Activated naive CD4-positive, alpha-beta T cell treated with anti-CD3 and anti-CD28 coated beads, Interleukin-2, amount 50 U/mL, for 24 hours (primary cell): ENCODE results near the gene CGB2.
"Not testable (repeated sequence)": the region's sequence is repeated elsewhere in the genome, so short reads cannot be mapped to it uniquely, and the experiment has no call there.

Source experiments
- H3K27ac Mint-ChIP-seq: one replicate; pipeline ENCODE4 v1.8.0; 2021; ENCODE audit warnings: mild to moderate bottlenecking, mixed read lengths
- H3K27me3 Mint-ChIP-seq: one replicate; pipeline ENCODE4 v1.8.0; 2021; ENCODE audit warnings: mixed read lengths
- H3K36me3 Mint-ChIP-seq: one replicate; pipeline ENCODE4 v1.8.0; 2021; ENCODE audit warnings: mixed read lengths
- H3K4me1 Mint-ChIP-seq: one replicate; pipeline ENCODE4 v1.8.0; 2021; ENCODE audit warnings: mixed read lengths
- H3K4me3 Mint-ChIP-seq: one replicate; pipeline ENCODE4 v1.8.0; 2021; ENCODE audit warnings: mild to moderate bottlenecking, mixed read lengths
- H3K9me3 Mint-ChIP-seq: one replicate; pipeline ENCODE4 v1.8.0; 2021; ENCODE audit warnings: mixed read lengths

The CGB2 gene

DNA sequence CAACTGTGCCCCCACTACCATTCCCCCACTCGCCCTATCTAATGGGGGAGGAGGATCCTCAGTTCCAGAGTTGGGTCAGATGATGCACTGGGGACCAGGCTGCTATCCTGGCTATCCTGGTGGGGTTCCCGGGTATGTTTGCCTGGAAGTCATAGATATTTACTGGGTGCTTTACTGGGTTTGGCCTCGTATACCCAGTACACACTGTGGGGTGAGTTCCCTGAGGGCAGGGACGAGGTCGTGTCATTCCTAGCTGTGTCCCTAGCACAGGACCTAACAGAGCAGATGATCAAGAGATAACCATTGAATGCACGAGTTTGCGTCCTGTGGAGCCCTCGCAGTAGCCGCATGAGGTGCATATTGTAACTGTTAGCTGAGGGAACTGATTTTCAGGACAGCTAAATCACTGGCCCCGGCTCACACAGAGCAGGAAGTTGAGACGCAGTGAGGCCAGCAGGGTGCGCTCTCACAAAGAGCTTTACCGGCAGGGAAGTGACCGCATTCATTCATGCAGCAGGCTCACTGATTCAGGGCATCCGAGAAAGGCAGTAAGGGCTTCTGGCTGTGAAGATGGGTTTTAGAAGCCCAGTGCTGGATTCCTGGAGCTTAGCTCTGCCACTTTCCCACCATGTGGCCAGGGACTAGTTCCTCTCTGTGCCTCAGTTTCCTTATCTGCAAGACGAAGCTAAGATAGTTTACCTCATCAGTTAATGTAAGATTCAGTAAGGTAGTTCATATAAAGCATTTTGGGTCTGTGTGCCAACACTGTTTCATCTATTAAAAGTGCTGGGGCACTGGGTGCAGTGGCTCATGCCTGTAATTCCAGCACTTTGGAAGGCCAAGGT lies 32.0 kb upstream of the CGB2 start:
- Mint-ChIP-seq H3K27me3 (no peaks in the 10 kb centered on the region), H3K36me3 (peaks cover 6% of the 10 kb centered on the region), H3K4me1 (peaks cover 24% of the 10 kb centered on the region), H3K27ac (no peak overlapping the region), H3K4me3 (no peak overlapping the region), H3K9me3 (no peaks in the 10 kb centered on the region)

DNA sequence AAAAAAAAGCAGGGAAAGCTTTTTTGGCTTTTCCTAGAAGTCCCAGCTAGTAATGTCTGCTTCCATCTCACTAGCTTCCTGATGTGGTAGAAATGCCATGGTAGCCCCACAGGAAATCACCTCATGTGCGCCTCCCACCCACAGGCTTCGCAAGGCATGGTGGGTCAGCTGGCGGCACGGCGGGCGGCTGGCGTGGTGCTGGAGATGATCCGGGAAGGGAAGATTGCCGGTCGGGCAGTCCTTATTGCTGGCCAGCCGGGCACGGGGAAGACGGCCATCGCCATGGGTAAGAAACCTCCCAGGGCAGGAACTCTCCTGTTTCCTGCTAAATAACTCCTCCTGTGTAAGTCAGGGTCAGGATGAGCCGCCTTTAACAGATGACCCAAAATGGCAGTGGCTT lies 27.6 kb upstream of the CGB2 start:
- H3K36me3 Mint-ChIP-seq, result peaks cover 2% of the 10 kb centered on the region
- H3K9me3 Mint-ChIP-seq, result no peaks in the 10 kb centered on the region
- no peak overlapping the region for H3K4me3 Mint-ChIP-seq
- H3K27ac Mint-ChIP-seq, result no peak overlapping the region
- peaks cover 7% of the 10 kb centered on the region for H3K4me1 Mint-ChIP-seq
- no peaks in the 10 kb centered on the region for H3K27me3 Mint-ChIP-seq

DNA sequence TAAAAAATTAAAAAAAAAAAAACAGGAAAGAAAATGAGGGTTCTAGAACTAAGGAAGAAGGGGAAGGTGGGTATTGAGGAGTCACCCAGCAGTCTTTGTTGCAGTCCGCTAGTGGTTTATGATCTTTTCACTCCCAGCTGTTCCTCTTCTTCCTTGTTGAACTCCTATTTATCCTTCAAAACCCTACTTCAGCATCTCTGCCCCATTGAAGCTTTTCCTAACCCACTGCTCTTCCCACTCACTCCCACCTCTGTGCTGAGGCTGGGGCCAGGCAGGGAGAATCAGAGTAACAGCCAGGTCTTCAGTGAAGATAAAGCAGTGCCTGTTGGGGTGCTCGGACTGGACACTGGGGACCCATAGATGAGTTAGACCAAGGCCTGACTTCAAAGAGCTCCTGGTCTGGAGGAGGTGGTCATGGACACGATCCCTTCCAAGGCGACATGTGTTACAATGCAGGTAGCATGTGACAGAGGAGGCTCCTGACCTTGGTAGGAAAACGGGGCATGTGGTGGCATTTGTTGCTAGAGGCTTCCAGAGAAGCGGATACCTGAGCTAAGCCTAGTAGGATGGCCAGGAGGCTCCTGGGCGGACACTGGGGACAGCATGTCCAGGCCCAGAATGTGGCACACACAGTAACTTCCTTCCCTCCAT lies 26.6 kb upstream of the CGB2 start:
- Mint-ChIP-seq H3K9me3 (no peaks in the 10 kb centered on the region), H3K27me3 (no peaks in the 10 kb centered on the region), H3K27ac (no peak overlapping the region), H3K36me3 (no peaks in the 10 kb centered on the region), H3K4me1 (no peaks in the 10 kb centered on the region), H3K4me3 (no peak overlapping the region)

DNA sequence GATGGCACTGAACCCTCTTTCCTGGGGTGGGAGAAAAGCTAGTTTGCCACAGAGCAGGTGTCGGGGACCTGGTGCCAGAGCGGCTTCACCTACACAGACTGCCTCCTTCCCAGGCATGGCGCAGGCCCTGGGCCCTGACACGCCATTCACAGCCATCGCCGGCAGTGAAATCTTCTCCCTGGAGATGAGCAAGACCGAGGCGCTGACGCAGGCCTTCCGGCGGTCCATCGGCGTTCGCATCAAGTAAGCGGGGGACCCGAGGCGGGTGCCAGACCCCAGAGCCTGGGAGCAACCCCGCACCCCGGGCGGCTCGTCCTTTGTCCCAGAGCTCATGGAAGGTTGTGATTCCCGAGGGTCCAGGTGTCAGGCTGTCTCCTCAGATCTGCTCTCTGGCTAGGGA lies 24.8 kb upstream of the CGB2 start:
- H3K36me3 Mint-ChIP-seq, result peaks cover 2% of the 10 kb centered on the region
- no peak overlapping the region for H3K4me3 Mint-ChIP-seq
- H3K4me1 Mint-ChIP-seq, result no peaks in the 10 kb centered on the region
- H3K9me3 Mint-ChIP-seq, result no peaks in the 10 kb centered on the region
- no peaks in the 10 kb centered on the region for H3K27me3 Mint-ChIP-seq
- no peak overlapping the region for H3K27ac Mint-ChIP-seq

DNA sequence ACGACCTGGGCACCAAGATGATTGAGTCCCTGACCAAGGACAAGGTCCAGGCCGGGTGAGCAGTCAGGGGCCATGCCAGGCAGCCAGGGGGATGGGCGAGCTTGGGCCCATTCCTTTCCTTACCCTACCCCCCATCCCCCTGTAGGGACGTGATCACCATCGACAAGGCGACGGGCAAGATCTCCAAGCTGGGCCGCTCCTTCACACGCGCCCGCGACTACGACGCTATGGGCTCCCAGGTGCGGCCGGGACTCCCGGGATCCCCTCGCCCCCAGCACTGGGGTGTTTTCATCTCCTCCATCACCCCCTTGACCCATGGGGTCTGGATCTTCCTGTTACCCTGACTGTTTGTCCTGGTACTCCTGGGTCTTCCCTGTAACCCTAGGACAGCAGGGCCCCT lies 21.9 kb upstream of the CGB2 start:
- Mint-ChIP-seq H3K9me3 (no peaks in the 10 kb centered on the region), H3K4me3 (no peak overlapping the region), H3K4me1 (no peaks in the 10 kb centered on the region), H3K27me3 (no peaks in the 10 kb centered on the region), H3K36me3 (peaks cover 4% of the 10 kb centered on the region), H3K27ac (no peak overlapping the region)

DNA sequence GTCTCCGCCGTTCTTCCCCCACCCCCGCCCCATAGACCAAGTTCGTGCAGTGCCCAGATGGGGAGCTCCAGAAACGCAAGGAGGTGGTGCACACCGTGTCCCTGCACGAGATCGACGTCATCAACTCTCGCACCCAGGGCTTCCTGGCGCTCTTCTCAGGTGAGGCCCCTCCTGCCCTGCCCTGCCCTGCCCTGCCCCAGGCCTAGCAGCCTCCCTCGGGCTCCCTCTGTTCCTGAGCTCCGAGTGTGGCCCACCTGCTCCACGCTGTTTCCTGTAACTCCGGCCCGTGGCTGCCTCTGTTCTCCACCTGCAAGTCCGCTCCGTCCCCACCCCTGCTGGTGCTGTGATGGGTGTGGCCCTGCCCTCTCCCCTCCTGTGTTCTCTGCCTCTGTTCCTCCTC lies 21.2 kb upstream of the CGB2 start:
- Mint-ChIP-seq H3K27me3 (no peaks in the 10 kb centered on the region), H3K4me1 (no peaks in the 10 kb centered on the region), H3K4me3 (no peak overlapping the region), H3K27ac (no peak overlapping the region), H3K9me3 (no peaks in the 10 kb centered on the region), H3K36me3 (peaks cover 4% of the 10 kb centered on the region)

DNA sequence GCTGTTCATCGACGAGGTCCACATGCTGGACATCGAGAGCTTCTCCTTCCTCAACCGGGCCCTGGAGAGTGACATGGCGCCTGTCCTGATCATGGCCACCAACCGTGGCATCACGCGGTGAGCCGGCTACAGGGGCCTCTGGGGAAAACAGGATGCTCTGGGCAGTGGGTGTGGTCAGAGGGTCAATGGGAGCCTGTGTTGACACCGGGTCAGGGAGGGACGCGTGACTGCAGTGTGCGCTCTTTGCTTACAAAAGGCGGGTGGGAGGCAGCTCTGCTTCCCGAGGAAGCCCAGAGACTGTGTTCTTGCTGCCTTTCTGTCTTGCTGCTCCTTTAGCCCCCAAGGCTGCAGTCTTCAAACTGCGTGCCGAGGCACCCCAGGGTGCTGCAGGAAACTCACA lies 20.5 kb upstream of the CGB2 start:
- no peak overlapping the region for H3K27ac Mint-ChIP-seq
- peaks cover 6% of the 10 kb centered on the region for H3K36me3 Mint-ChIP-seq
- no peaks in the 10 kb centered on the region for H3K4me1 Mint-ChIP-seq
- H3K4me3 Mint-ChIP-seq, result no peak overlapping the region
- no peaks in the 10 kb centered on the region for H3K9me3 Mint-ChIP-seq
- no peaks in the 10 kb centered on the region for H3K27me3 Mint-ChIP-seq

DNA sequence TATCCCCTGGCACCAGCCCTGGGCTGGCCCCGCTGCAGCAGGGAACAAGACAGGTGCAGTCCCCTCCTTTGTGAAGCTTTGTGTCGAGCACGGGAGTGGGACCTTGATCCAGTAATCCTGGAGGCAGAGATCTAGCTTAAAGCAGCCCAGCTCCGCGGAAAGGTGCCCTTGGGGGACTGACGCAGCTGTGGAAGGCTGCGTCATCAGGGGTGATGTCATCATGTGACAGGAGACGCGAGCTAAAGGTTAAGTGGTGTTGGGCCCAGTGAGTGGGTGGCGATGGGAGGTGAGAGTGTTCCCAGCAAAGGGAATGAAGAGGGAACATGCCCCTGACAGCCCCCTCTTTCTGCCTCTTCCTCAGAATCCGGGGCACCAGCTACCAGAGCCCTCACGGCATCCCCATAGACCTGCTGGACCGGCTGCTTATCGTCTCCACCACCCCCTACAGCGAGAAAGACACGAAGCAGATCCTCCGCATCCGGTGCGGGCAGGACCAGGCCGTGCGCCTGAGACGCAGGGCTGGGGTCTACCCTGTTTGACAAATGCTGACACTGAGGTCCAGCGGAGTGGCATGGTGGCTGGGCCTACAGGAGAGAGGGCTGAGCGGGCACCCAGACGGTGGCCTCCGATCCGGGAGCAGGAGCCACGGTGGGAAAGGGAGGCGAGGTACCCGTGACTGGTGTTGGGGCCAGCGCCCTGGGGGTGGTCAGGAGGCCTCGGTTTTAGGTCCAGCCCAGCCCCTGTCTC lies 17.4 kb upstream of the CGB2 start:
- Mint-ChIP-seq H3K36me3 (peaks cover 6% of the 10 kb centered on the region), H3K27me3 (no peaks in the 10 kb centered on the region), H3K9me3 (no peaks in the 10 kb centered on the region), H3K4me3 (no peak overlapping the region), H3K4me1 (peaks cover 5% of the 10 kb centered on the region), H3K27ac (no peak overlapping the region)

DNA sequence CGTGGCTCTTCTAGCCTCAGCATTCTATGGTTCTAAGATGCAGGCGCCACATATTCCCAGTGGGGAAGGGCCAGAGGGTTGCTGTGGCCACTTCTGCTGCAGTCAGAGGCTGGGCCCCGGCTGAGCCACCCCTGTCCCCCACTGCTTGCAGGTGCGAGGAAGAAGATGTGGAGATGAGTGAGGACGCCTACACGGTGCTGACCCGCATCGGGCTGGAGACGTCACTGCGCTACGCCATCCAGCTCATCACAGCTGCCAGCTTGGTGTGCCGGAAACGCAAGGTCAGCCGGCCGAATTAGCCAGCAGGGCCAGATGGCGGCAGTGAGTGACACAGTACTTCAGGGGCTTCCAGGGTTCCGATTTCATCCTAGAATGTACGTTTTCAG lies 16.8 kb upstream of the CGB2 start:
- Mint-ChIP-seq H3K9me3 (no peaks in the 10 kb centered on the region), H3K27ac (no peak overlapping the region)

DNA sequence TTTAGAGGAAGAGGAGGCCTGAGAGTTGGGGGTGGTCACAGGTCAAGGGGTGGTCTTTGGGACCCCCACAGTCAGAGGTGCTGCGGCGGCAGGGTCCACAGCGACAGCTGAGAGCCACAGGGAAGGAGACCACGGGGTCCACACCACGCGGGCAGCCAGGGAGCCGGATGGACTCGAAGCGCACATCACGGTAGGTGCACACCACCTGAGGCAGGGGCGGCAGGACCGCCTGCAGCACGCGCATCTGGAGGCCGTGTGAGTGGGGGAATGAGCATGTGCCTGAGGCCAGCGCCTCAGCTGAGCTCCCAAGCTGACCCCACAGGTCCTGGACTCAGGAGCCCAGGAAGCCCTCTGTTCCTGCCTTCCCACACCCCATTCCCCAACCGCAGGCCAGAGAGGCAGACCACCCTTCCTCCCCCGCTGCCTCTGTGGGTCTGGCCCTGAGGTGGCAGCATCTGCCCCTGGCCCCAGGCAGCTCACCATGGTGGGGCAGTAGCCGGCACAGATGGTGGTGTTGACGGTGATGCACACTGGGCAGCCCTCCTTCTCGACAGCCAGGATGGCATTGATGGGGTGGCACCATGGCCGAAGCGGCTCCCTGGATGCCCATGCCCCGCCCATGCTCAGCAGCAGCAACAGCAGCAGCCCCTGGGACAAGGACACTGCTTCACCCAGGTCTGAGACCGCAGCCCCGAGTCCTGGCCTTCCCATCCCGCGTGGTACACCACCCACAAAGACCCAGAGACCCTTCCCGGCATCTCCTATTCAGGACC lies 15.4 kb upstream of the CGB2 start:
- Mint-ChIP-seq H3K27me3 (no peaks in the 10 kb centered on the region), H3K36me3 (peaks cover 4% of the 10 kb centered on the region), H3K4me3 (no peak overlapping the region), H3K9me3 (no peaks in the 10 kb centered on the region), H3K27ac (no peak overlapping the region), H3K4me1 (peaks cover 11% of the 10 kb centered on the region)

More for the DNA sequence above, 16.8 kb upstream of the CGB2 start:
- Mint-ChIP-seq H3K4me1 (peaks cover 6% of the 10 kb centered on the region), H3K36me3 (peaks cover 6% of the 10 kb centered on the region), H3K4me3 (no peak overlapping the region), H3K27me3 (no peaks in the 10 kb centered on the region)

DNA sequence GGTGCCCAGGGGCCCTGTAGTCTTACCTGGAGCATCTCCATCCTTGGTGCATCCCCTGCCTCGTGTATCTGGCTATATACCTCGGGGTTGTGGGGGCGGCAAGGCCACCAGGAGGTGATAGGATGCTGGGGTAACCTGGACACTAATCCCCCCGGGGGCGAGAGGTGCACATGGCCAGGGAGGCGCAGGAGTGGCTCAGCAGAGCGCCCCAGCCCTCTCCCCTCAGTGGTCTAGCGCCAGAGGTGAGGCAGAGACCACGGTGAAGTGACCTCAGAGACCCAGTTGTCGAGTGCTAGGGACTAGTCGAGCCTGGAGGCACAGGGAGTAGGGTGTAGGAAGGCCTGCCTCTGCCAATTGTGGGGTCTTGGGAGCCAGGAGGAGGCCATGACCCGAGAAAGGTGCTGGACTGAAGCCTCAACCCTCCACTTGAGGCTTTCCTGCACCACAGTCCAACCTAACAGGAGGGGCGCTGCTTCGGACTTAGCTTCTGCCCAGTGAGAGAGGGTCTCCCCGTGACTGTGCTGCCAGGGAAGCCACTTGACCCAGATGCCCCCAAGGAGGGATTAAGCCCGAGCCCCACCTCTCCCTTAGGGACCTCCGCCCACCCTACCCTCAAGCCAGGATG lies 14.5 kb upstream of the CGB2 start, which contains the start of gene LHB:
Gene LHB, minus strand, starts transcription at position 51 of the 625 bp plus-strand sequence. Its CDS starts 10 bp downstream, at position 41.
- peaks cover 4% of the 10 kb centered on the region for H3K36me3 Mint-ChIP-seq
- peak within 1 kb of the TSS; percentile 51 for H3K4me3 Mint-ChIP-seq
- H3K9me3 Mint-ChIP-seq, result no peaks in the 10 kb centered on the region
- no peaks in the 10 kb centered on the region for H3K27me3 Mint-ChIP-seq
- H3K27ac Mint-ChIP-seq, result no peak within 1 kb of the TSS
- H3K4me1 Mint-ChIP-seq, result peaks cover 12% of the 10 kb centered on the region

DNA sequence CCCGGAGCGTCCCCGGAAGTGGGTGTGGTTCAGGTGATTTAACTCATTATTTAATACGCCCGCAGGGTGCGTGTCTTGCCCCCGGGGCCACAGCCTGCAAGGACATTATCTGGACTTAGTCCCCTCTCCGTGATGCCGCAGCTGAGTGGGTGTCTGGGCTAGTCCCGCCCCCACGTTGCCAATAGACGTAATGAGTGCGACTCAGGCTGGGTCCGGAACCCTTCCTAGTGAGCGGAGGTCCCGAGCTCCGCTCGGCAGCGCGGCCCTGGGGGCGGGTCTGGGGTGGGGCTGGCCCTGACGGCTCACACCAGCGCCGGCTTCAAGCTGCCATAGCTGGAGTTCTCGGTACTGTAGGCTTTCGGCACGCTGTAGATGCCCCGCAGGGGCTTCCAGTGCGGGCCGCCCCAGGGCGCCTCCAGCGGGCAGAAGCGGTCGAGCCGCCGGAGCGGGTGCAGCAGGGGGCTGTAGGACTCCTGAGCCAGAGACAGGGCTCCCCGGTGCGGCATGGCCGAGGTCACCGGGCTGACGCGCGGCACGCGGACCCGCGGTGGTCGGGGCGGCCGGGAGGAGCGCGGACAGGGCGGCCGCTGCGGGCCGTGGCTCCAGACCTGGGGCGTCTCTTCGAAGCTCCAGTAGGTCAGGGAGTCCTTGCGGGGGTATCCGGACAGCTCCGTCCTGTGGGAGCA lies 13.9 kb upstream of the CGB2 start:
- H3K4me3 Mint-ChIP-seq, result peak overlapping the region; percentile 85
- H3K27ac Mint-ChIP-seq, result no peak overlapping the region
- no peaks in the 10 kb centered on the region for H3K27me3 Mint-ChIP-seq
- no peaks in the 10 kb centered on the region for H3K9me3 Mint-ChIP-seq
- peaks cover 12% of the 10 kb centered on the region for H3K4me1 Mint-ChIP-seq
- H3K36me3 Mint-ChIP-seq, result peaks cover 4% of the 10 kb centered on the region

DNA sequence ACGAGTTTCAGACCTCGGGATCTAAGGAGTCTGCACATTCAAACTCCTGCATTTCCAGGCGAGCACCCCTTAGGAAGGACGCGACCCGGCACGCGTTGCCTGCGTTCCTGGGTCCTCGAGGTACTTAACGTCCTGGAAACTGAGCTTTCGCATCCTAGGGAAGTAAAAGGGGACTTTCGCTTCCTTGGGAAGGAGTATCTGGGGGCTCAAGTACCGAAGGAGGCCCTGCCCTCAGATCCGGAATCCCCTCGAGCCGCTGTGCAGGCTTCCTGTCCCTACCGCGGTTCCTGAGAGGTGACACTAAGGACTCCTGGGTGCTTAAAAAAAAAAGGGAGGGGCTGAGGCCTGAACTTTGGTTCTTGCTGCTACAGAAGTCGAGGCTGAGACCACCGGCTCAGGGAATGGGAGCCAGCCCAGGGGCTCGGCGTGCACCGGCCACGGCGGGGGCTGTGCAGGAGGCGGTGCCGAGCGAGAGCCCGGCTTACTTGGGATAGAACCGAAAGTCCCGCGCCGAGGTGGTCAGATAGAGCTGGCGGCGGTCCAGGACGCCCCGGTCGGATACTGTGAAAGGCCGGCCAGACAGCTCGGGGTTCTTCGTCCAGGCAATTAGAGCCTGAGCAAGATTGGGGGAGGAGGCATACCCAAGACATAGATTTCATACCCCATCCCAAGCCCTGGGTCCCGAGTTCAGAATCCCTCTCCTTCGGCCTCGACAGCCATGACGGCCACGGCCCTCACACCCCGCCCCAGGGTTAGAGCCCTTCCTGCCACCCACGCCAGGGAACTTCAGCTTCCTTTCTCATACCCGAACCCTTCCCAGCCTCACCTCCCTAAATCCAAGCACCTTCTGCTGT lies 13.1 kb upstream of the CGB2 start:
- H3K4me1 Mint-ChIP-seq, result peaks cover 12% of the 10 kb centered on the region
- not testable (repeated sequence) for H3K36me3 Mint-ChIP-seq, H3K9me3 Mint-ChIP-seq, H3K27me3 Mint-ChIP-seq
- H3K4me3 Mint-ChIP-seq, result peak overlapping the region; percentile 85
- H3K27ac Mint-ChIP-seq, result peak overlapping the region; percentile 71
